PFSK-1 (cell line): ENCODE measurements around the gene SS18L1.

Experiments
- FOXP2 ChIP-seq: optimal IDR thresholded peaks from 2 replicates; pipeline ENCODE3; 2011; ENCODE audit warnings: borderline replicate concordance, control low read depth, inconsistent platforms; ENCODE audit not compliant: insufficient read depth; ENCODE audit errors: extremely low read length, extremely low read depth
- POLR2AphosphoS5 ChIP-seq: IDR thresholded peaks from 2 replicates; pipeline ENCODE4 v1.6.1; 2012; ENCODE audit warnings: low read depth, mild to moderate bottlenecking, control low read depth, low read length, moderate library complexity
- REST ChIP-seq, 2 experiments: IDR thresholded peaks; 2 replicates each; pipeline versions ENCODE4 v1.6.1 to v1.8.0; 2011 to 2012; ENCODE audit warnings: low read depth in 2 of 2, low read length in 2 of 2, control low read depth in 1 of 2, inconsistent platforms in 1 of 2, mild to moderate bottlenecking in 1 of 2, moderate library complexity in 1 of 2; ENCODE audit not compliant: insufficient read depth in 1 of 2
- SIN3A ChIP-seq: IDR thresholded peaks from 2 replicates; pipeline ENCODE4 v1.6.1; 2012; ENCODE audit warnings: mild to moderate bottlenecking, low read length, moderate library complexity, borderline replicate concordance; ENCODE audit not compliant: insufficient read depth
- TAF1 ChIP-seq: IDR thresholded peaks from 2 replicates; pipeline ENCODE4 v1.6.1; 2012; ENCODE audit warnings: low read length, control low read depth, borderline replicate concordance; ENCODE audit not compliant: insufficient read depth

DNA sequence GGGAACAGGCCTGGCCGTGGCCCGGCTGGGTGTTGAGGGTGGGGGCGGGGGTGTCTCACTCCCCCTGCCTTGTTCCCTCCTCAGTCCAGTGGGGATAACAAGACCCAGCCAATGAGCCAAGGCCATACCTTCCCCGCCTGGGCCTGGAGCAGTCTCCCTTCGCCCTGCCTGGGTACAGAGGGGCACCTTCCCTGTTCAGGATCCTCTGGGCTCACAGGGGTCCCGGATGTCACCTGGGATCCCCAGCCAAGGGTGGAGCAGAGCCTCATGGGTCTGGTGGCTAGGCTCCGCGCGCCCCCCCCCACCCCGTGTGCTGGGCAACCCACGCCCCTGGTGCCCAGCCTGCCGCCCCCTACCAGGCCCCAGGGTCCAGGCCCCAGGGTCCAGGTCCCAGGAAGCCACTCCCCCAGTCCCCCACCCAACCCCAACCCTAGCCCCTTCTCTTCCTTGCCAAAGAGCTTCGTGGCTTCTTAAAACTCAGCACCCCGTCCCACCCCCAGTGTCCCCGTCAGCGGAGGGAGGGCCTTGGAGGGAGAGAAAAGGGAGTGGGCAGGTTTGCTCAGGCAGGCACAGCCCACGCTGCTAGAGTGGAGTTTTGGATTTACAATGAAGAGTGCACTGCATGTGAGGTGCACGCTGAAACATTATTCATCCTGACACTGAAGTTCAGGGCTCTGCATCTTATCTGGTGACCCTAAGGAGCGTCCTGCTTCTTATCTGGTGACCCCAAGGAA lies 64.7 kb downstream of the SS18L1 start:
- TF ChIP-seq SIN3A (no peak), TAF1 (no peak), POLR2AphosphoS5 (no peak), REST (IDR thresholded peaks at IDR 0.05; ENCODE audit: insufficient read depth in 1 of 2, low read depth in 2 of 2, low read length in 2 of 2) (no peak), FOXP2 (no peak)
